ENCODE measurements around the gene UCN. TPM values are rescaled to one million over a fixed set of nuclear protein-coding genes. Genes with fewer than 3 reads are reported as not detected.

UCN gene
- polyA plus RNA-seq, 1 donor from 2014 or later: 9.0 TPM

DNA sequence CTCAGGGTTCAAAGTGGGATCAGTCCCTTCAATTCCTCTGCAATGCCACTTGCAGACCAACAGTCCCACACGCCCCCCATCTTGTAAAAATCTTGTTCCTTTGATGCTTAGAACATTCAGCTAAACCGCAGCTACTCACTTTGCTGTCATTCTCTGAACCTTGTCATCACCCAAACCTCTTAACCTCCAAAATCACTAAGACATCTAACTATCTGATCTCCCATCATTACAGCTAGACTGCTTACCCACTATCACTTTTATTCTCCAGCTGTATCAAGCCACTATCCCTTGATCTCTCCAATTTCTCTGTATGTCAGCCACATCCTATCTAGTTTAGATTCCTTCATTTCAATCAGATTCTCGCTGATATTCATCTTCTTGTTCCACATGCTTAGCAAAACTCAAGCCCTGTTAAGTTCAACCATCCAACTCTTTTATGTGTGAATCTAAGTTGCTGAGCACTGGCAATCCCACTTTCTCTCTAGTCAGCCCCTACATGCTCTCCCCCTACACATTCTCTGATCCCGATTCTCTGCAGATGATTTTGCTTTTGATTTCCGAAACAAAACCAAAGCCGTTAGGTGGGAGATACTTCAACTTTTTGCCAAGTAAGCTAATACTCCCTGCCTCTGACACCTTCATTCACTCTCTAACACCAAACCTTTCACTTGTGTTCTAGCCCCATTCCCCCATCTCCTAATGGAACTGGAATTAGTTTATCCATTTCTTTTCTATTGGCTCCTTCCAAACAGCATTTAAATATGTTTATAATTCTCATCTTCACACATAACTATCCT lies 43.8 kb upstream of the UCN start:
- Histone ChIP-seq H3K4me2 (ENCODE audit: low read length) (no peak overlapping the region), H4K20me1 (ENCODE audit: insufficient read depth) (no peaks in the 10 kb centered on the region), H3K27me3 (ENCODE audit: insufficient read depth, low read depth, low read length) (no peaks in the 10 kb centered on the region), H3K4me3 (ENCODE audit: low read length) (no peak overlapping the region), H3K9ac (ENCODE audit: low read length) (no peak overlapping the region), H3K9me3 (ENCODE audit: low read length) (no peaks in the 10 kb centered on the region), H3F3A (ENCODE audit: insufficient read depth, low read length, poor library complexity, severe bottlenecking) (no peaks in the 10 kb centered on the region), H3K9me2 (ENCODE audit: insufficient read depth, low read length) (no peaks in the 10 kb centered on the region), H2AFZ (ENCODE audit: low read depth, low read length) (no peak overlapping the region), H3K79me2 (replicated peaks; ENCODE audit: insufficient read depth, low read length) (peaks cover 47% of the 10 kb centered on the region), H3K36me3 (ENCODE audit: insufficient read depth, low read length) (no peaks in the 10 kb centered on the region), H3K27ac (ENCODE audit: low read length) (no peak overlapping the region)
- TF ChIP-seq MXI1 (conservative IDR thresholded peaks at IDR 0.05; ENCODE audit: poor library complexity, severe bottlenecking) (no peak), SMC3 (conservative IDR thresholded peaks at IDR 0.05; ENCODE audit: poor library complexity) (no peak)

DNA sequence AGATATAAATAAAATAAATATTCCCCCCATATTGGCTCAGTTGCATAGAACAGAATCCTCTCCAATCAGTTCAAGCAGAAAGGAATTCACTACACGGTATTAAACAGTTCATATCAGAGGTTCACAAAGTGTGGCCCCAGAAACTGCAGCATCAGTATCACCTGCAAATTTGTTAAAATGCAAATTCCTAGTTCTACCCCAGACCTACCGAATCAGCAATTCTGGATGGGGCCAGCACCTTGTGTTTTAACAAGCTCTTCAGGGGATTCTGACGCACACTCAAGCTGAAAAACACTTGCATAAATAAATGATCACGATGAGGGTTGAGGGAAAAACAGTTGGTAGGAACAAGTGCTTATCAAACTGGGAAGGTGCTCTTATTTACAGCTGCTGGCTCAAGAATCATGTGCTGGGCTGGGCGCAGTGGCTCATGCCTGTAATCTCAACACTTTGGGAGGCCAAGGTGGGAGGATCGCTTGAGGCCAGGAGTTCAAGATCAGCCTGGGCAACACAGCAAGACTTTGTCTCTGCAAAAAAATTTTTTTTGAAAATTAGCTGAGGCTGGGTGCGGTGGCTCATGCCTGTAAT lies 42.0 kb upstream of the UCN start:
- H3K79me2 ChIP-seq (replicated peaks; ENCODE audit: insufficient read depth, low read length): peaks cover 45% of the 10 kb centered on the region

More for the DNA sequence above, 42.0 kb upstream of the UCN start:
- Histone ChIP-seq H3K9ac (ENCODE audit: low read length) (no peak overlapping the region), H3K9me3 (ENCODE audit: low read length) (no peaks in the 10 kb centered on the region), H4K20me1 (ENCODE audit: insufficient read depth) (no peaks in the 10 kb centered on the region), H2AFZ (ENCODE audit: low read depth, low read length) (no peak overlapping the region), H3K27me3 (ENCODE audit: insufficient read depth, low read depth, low read length) (no peaks in the 10 kb centered on the region), H3K36me3 (ENCODE audit: insufficient read depth, low read length) (no peaks in the 10 kb centered on the region), H3K4me3 (ENCODE audit: low read length) (no peak overlapping the region), H3K4me2 (ENCODE audit: low read length) (no peak overlapping the region), H3K27ac (ENCODE audit: low read length) (no peak overlapping the region), H3F3A (ENCODE audit: insufficient read depth, low read length, poor library complexity, severe bottlenecking) (no peaks in the 10 kb centered on the region), H3K9me2 (ENCODE audit: insufficient read depth, low read length) (no peaks in the 10 kb centered on the region)
- TF ChIP-seq EZH2 (IDR thresholded peaks at IDR 0.05; ENCODE audit: borderline replicate concordance, insufficient read depth, low read length, poor library complexity, severe bottlenecking) (no peak), TAF1 (IDR thresholded peaks at IDR 0.05; ENCODE audit: low read depth) (no peak), SMC3 (conservative IDR thresholded peaks at IDR 0.05; ENCODE audit: poor library complexity) (no peak), EP300 (conservative IDR thresholded peaks at IDR 0.05; ENCODE audit: poor library complexity, severe bottlenecking) (no peak), MXI1 (conservative IDR thresholded peaks at IDR 0.05; ENCODE audit: poor library complexity, severe bottlenecking) (no peak), RAD21 (conservative IDR thresholded peaks at IDR 0.05) (no peak), REST (IDR thresholded peaks at IDR 0.05; ENCODE audit: borderline replicate concordance) (no peak), POLR2AphosphoS5 (IDR thresholded peaks at IDR 0.05) (no peak)
- TF ChIP-seq, protein P1, sequence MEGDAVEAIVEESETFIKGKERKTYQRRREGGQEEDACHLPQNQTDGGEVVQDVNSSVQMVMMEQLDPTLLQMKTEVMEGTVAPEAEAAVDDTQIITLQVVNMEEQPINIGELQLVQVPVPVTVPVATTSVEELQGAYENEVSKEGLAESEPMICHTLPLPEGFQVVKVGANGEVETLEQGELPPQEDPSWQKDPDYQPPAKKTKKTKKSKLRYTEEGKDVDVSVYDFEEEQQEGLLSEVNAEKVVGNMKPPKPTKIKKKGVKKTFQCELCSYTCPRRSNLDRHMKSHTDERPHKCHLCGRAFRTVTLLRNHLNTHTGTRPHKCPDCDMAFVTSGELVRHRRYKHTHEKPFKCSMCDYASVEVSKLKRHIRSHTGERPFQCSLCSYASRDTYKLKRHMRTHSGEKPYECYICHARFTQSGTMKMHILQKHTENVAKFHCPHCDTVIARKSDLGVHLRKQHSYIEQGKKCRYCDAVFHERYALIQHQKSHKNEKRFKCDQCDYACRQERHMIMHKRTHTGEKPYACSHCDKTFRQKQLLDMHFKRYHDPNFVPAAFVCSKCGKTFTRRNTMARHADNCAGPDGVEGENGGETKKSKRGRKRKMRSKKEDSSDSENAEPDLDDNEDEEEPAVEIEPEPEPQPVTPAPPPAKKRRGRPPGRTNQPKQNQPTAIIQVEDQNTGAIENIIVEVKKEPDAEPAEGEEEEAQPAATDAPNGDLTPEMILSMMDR (IDR thresholded peaks at IDR 0.05; ENCODE audit: poor library complexity, severe bottlenecking): no peak
